ENCODE results near the gene PRPF4.
"Not testable (repeated sequence)": the region's sequence is repeated elsewhere in the genome, so short reads cannot be mapped to it uniquely, and the experiment has no call there.

PRPF4 gene

GRCh38 chr9:113238859-113239232 lies 36.6 kb upstream of the PRPF4 start:
- no peak for TF ChIP-seq CTCF (conservative IDR thresholded peaks at IDR 0.05; ENCODE audit: low read length)
- H3K4me3 ChIP-seq (ENCODE audit: low read length), result no peak overlapping the region
- peak; percentile 12 for DNase-seq (ENCODE audit: low read depth)

GRCh38 chr9:113241161-113241560 lies 34.3 kb upstream of the PRPF4 start:
- no peak overlapping the region for H3K4me3 ChIP-seq (ENCODE audit: low read length)
- no peak for TF ChIP-seq CTCF (conservative IDR thresholded peaks at IDR 0.05; ENCODE audit: low read length)

GRCh38 chr9:113244556-113244955 lies 30.9 kb upstream of the PRPF4 start:
- no peak overlapping the region for H3K4me3 ChIP-seq (ENCODE audit: low read length)
- no peak for DNase-seq (ENCODE audit: low read depth)
- TF ChIP-seq CTCF (conservative IDR thresholded peaks at IDR 0.05; ENCODE audit: low read length), result no peak

More at GRCh38 chr9:113241161-113241560, 34.3 kb upstream of the PRPF4 start:
- DNase-seq (ENCODE audit: low read depth), result no peak

- DNase-seq (ENCODE audit: low read depth), result no peak
- TF ChIP-seq CTCF (conservative IDR thresholded peaks at IDR 0.05; ENCODE audit: low read length), result no peak
- no peak overlapping the region for H3K4me3 ChIP-seq (ENCODE audit: low read length)
Observed at GRCh38 chr9:113245894-113246293, 29.6 kb upstream of the PRPF4 start.

- no peak overlapping the region for H3K4me3 ChIP-seq (ENCODE audit: low read length)
- TF ChIP-seq CTCF (conservative IDR thresholded peaks at IDR 0.05; ENCODE audit: low read length), result no peak
- no peak for DNase-seq (ENCODE audit: low read depth)
Observed at GRCh38 chr9:113246928-113247327, 28.5 kb upstream of the PRPF4 start.

- H3K4me3 ChIP-seq (ENCODE audit: low read length), result no peak overlapping the region
- TF ChIP-seq CTCF (conservative IDR thresholded peaks at IDR 0.05; ENCODE audit: low read length), result no peak
- DNase-seq (ENCODE audit: low read depth), result no peak
Observed at GRCh38 chr9:113247640-113248039, 27.8 kb upstream of the PRPF4 start.

- not testable (repeated sequence) for H3K4me3 ChIP-seq (ENCODE audit: low read length); DNase-seq (ENCODE audit: low read depth)
Observed at GRCh38 chr9:113249661-113250060, 25.8 kb upstream of the PRPF4 start.

GRCh38 chr9:113250807-113251206 lies 24.7 kb upstream of the PRPF4 start:
- no peak for TF ChIP-seq CTCF (conservative IDR thresholded peaks at IDR 0.05; ENCODE audit: low read length)
- no peak overlapping the region for H3K4me3 ChIP-seq (ENCODE audit: low read length)
- no peak for DNase-seq (ENCODE audit: low read depth)
